A673 (cell line): ENCODE measurements around the gene ADRA2A. TPM values are rescaled to one million over a fixed set of nuclear protein-coding genes. Genes with fewer than 3 reads are reported as not detected.

Source experiments
- BruUV-seq: library from RNA; stranded (reverse); fragments of 400-500 nt; replicated peaks from 2 replicates; lab custom pipeline; 2021; lab: Mats Ljungman, UMichigan
- CTCF ChIA-PET: fragments of 300-600 bp; sonication (Branson Sonifier 250); formaldehyde crosslinking; loops from one replicate; lab custom pipeline; 2022; ENCODE audit warnings: antibody characterized with exemption; lab: Charles Lee
- POLR2A ChIA-PET: fragments of 300-600 bp; sonication (Branson Sonifier 250); formaldehyde crosslinking; loops from one replicate; lab custom pipeline; 2022; ENCODE audit warnings: antibody characterized with exemption; ENCODE audit not compliant: low non-redundant PET; lab: Charles Lee
- DNase-seq: peaks from one replicate; pipeline ENCODE4 v3.0.0-alpha.2; 2015; ENCODE audit warnings: low spot score
- H3K27ac ChIP-seq: fragments of 200-600 bp; sonication (generic); 2 replicates; pipeline ENCODE4 v1.5.1; 2016; ENCODE audit warnings: mixed run types, low read depth, mild to moderate bottlenecking, mixed read lengths, antibody characterized with exemption, low read length; ENCODE audit not compliant: poor library complexity, severe bottlenecking
- H3K27me3 ChIP-seq: fragments of 200-600 bp; sonication (generic); replicated peaks from 2 replicates; pipeline ENCODE4 v1.6.1; 2017; ENCODE audit warnings: mixed run types, low read depth, mild to moderate bottlenecking, mixed read lengths, antibody characterized with exemption, low read length; ENCODE audit not compliant: insufficient read depth, poor library complexity
- H3K36me3 ChIP-seq: fragments of 200-600 bp; sonication (generic); 2 replicates; pipeline ENCODE4 v1.6.1; 2016; ENCODE audit warnings: mixed run types, mild to moderate bottlenecking, mixed read lengths, antibody characterized with exemption, low read length; ENCODE audit not compliant: insufficient read depth, poor library complexity, severe bottlenecking
- H3K4me1 ChIP-seq: fragments of 200-600 bp; sonication (generic); 2 replicates; pipeline ENCODE4 v1.6.1; 2017; ENCODE audit warnings: mixed run types, mild to moderate bottlenecking, mixed read lengths, antibody characterized with exemption, low read length; ENCODE audit not compliant: insufficient read depth, poor library complexity, severe bottlenecking
- H3K4me3 ChIP-seq: fragments of 200-600 bp; sonication (generic); 2 replicates; pipeline ENCODE4 v1.5.1; 2016; ENCODE audit warnings: low read depth, mixed run types, mild to moderate bottlenecking, mixed read lengths, low read length; ENCODE audit not compliant: poor library complexity, severe bottlenecking
- H3K9me3 ChIP-seq: fragments of 200-600 bp; sonication (generic); 2 replicates; pipeline ENCODE4 v1.6.1; 2016; ENCODE audit warnings: mixed run types, low read depth, mild to moderate bottlenecking, mixed read lengths, antibody characterized with exemption, low read length; ENCODE audit not compliant: poor library complexity, severe bottlenecking
- EZH2 ChIP-seq: fragments of 200-600 bp; sonication (generic); IDR thresholded peaks from 2 replicates; pipeline ENCODE4 v1.6.1; 2017; ENCODE audit warnings: borderline replicate concordance, low read depth, mild to moderate bottlenecking, mixed read lengths, antibody characterized with exemption, low read length; ENCODE audit not compliant: poor library complexity, severe bottlenecking
- intact Hi-C: fragments of 100-400 bp; cut with micrococcal nuclease; formaldehyde crosslinking; loops from one replicate; pipeline ENCODE4 v1.10.0; 2022; ENCODE audit not compliant: unreplicated experiment
- total RNA-seq: library from RNA; stranded (reverse); gene quantifications from 2 replicates; pipeline ENCODE4 v1.2.3, GENCODE V29; 2021
- TF ChIP-seq, protein P1 (sequence below): fragments of 300-800, 200-600 bp; sonication (generic); conservative IDR thresholded peaks from 2 replicates; pipeline ENCODE4 v1.5.1; 2017; ENCODE audit warnings: low read depth, mild to moderate bottlenecking, antibody characterized with exemption, low read length, moderate library complexity, mixed read lengths

The ADRA2A gene
- total RNA-seq, 1 experiment from 2014 or later: not detected

DNA sequence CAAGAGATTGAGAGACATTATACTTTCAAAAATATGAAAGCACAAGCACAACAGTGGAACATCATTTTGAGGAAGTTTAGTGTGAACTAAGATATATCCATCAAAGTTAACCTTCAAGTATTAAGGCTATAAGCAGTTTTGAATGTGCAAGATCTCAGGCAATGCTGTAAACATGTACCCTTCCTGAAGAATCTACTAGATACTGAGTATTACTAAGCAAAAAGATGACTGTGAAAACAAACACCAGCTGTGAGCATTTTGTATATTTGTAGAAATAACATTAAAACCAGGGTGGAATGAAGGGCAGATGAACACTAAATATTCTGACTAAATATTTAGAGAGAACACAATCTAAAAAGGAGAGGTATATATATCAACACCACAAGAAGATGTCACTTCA lies 41.3 kb upstream of the ADRA2A start:
- intact Hi-C loops: no loop called here
- CTCF ChIA-PET: no interaction called here

DNA sequence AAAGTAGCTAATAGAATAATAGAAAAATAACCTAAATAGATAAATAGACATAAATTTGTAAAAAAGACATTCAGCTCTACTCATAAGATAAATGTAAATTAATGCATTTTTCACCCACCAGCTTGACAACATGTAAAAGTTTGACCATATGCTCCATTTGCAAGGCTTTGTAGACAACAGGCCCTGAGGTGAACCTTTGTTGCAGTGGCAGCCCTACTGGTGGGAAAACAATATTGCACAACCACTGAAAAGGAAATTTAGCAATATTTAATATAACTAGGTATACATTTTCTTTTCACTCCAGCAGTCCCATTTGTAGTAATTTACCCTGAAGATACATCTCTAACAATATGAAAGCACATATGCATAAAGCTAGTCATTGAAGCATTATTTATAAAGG lies 39.0 kb upstream of the ADRA2A start:
- H3K4me3 ChIP-seq: no peak overlapping the region
- no peaks in the 10 kb centered on the region for H3K4me1 ChIP-seq
- ChIA-PET CTCF (no interaction called here), POLR2A (no interaction called here)
- no peak overlapping the region for H3K27ac ChIP-seq
- no peaks in the 10 kb centered on the region for H3K36me3 ChIP-seq
- peaks cover 16% of the 10 kb centered on the region for H3K9me3 ChIP-seq
- no peaks in the 10 kb centered on the region for H3K27me3 ChIP-seq
- intact Hi-C loops: no loop called here
- no TSS peak for BruUV-seq
- TF ChIP-seq EZH2: no peak
- TF ChIP-seq, protein P1, sequence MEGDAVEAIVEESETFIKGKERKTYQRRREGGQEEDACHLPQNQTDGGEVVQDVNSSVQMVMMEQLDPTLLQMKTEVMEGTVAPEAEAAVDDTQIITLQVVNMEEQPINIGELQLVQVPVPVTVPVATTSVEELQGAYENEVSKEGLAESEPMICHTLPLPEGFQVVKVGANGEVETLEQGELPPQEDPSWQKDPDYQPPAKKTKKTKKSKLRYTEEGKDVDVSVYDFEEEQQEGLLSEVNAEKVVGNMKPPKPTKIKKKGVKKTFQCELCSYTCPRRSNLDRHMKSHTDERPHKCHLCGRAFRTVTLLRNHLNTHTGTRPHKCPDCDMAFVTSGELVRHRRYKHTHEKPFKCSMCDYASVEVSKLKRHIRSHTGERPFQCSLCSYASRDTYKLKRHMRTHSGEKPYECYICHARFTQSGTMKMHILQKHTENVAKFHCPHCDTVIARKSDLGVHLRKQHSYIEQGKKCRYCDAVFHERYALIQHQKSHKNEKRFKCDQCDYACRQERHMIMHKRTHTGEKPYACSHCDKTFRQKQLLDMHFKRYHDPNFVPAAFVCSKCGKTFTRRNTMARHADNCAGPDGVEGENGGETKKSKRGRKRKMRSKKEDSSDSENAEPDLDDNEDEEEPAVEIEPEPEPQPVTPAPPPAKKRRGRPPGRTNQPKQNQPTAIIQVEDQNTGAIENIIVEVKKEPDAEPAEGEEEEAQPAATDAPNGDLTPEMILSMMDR: peak; percentile 21; the same call in 1 of the 2 replicates
- peak; percentile 6 for DNase-seq

More for the DNA sequence above, 41.3 kb upstream of the ADRA2A start:
- no peaks in the 10 kb centered on the region for H3K4me1 ChIP-seq
- no peak for TF ChIP-seq EZH2
- TF ChIP-seq, protein P1: no peak
- H3K9me3 ChIP-seq: peaks cover 6% of the 10 kb centered on the region
- H3K36me3 ChIP-seq: no peaks in the 10 kb centered on the region
- POLR2A ChIA-PET: no interaction called here
- H3K4me3 ChIP-seq: no peak overlapping the region
- DNase-seq: no peak
- BruUV-seq: no TSS peak
- H3K27ac ChIP-seq: no peak overlapping the region
- H3K27me3 ChIP-seq: no peaks in the 10 kb centered on the region

DNA sequence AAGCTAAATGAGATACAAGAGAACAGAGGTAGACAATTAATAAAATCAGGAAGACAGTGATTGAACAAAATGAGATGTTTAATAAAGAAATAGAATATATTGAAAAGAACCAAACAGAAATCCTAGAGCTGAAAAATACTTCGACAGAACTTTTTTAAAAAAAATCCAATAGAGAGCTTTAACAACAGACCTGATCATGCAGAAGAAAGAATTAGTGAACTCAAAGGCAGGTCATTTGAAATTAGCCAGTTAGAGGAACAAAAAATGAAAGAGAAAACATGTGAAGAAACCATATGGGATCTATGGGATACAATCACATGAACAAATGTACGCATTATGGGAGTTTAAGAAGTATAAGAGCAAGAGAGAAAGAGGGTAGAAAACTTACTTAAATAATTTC lies 37.3 kb upstream of the ADRA2A start:
- Histone ChIP-seq H3K9me3 (peaks cover 16% of the 10 kb centered on the region), H3K27me3 (no peaks in the 10 kb centered on the region), H3K27ac (no peak overlapping the region), H3K4me1 (no peaks in the 10 kb centered on the region), H3K4me3 (no peak overlapping the region), H3K36me3 (no peaks in the 10 kb centered on the region)
- intact Hi-C loops: no loop called here
- POLR2A ChIA-PET: no interaction called here
- no TSS peak for BruUV-seq
- DNase-seq: no peak
- CTCF ChIA-PET: no interaction called here
- TF ChIP-seq EZH2: no peak
- TF ChIP-seq, protein P1: no peak
